AG10803 (cell line): ENCODE results near the gene CSTA.

ENCODE experiments used
- DNase-seq: peaks from one replicate; pipeline ENCODE4 v3.0.0; 2010; ENCODE audit warnings: low read depth
- H3K4me3 ChIP-seq: 2 replicates; pipeline ENCODE4 v1.5.1; 2011; ENCODE audit warnings: mild to moderate bottlenecking, low read length, control low read depth
- CTCF ChIP-seq: conservative IDR thresholded peaks from 2 replicates; pipeline ENCODE4 v1.5.1; 2011; ENCODE audit warnings: mild to moderate bottlenecking, low read length, control low read depth, inconsistent platforms

The CSTA gene

GRCh38 chr3:122350814-122351418, 25.9 kb downstream of the CSTA start:
- peak; percentile 30 for DNase-seq
- TF ChIP-seq CTCF, result no peak

GRCh38 chr3:122351612-122352011, 26.6 kb downstream of the CSTA start:
- H3K4me3 ChIP-seq, result no peak overlapping the region
- no peak for DNase-seq
- no peak for TF ChIP-seq CTCF

More at GRCh38 chr3:122350814-122351418, 25.9 kb downstream of the CSTA start:
- no peak overlapping the region for H3K4me3 ChIP-seq

- no peak overlapping the region for H3K4me3 ChIP-seq
- no peak for DNase-seq
- no peak for TF ChIP-seq CTCF
Measured at GRCh38 chr3:122353215-122353614, 28.2 kb downstream of the CSTA start.

GRCh38 chr3:122353893-122354401, 28.9 kb downstream of the CSTA start:
- no peak for DNase-seq
- TF ChIP-seq CTCF, result no peak
- H3K4me3 ChIP-seq, result no peak overlapping the region

GRCh38 chr3:122355612-122356011, 30.6 kb downstream of the CSTA start:
- TF ChIP-seq CTCF, result no peak
- H3K4me3 ChIP-seq, result no peak overlapping the region
- no peak for DNase-seq

- no peak overlapping the region for H3K4me3 ChIP-seq
- peak; percentile 42 for TF ChIP-seq CTCF
- peak; percentile 12 for DNase-seq
Measured at GRCh38 chr3:122356402-122356801, 31.4 kb downstream of the CSTA start.
